ENCODE data around the gene GRK5.

GRK5 gene

GRCh38 chr10:119183664-119184412 lies 23.5 kb upstream of the GRK5 start:
- DNase-seq (ENCODE audit: extremely low read depth, low read depth), result no peak
- no peak for TF ChIP-seq CTCF (IDR thresholded peaks at IDR 0.05; ENCODE audit: low read depth, low read length, missing control alignments)
- H3K4me3 ChIP-seq (replicated peaks; ENCODE audit: low read depth, low read length), result no peak overlapping the region

- no peak for DNase-seq (ENCODE audit: extremely low read depth, low read depth)
- H3K4me3 ChIP-seq (replicated peaks; ENCODE audit: low read depth, low read length), result no peak overlapping the region
- no peak for TF ChIP-seq CTCF (IDR thresholded peaks at IDR 0.05; ENCODE audit: low read depth, low read length, missing control alignments)
Observed at GRCh38 chr10:119189811-119190282, 17.5 kb upstream of the GRK5 start.

GRCh38 chr10:119190353-119190752 lies 17.0 kb upstream of the GRK5 start:
- DNase-seq (ENCODE audit: extremely low read depth, low read depth), result peak; percentile 82
- no peak overlapping the region for H3K4me3 ChIP-seq (replicated peaks; ENCODE audit: low read depth, low read length)
- TF ChIP-seq CTCF (IDR thresholded peaks at IDR 0.05; ENCODE audit: low read depth, low read length, missing control alignments), result no peak

GRCh38 chr10:119190954-119191785 lies 16.2 kb upstream of the GRK5 start:
- H3K4me3 ChIP-seq (replicated peaks; ENCODE audit: low read depth, low read length), result no peak overlapping the region
- DNase-seq (ENCODE audit: extremely low read depth, low read depth), result no peak
- no peak for TF ChIP-seq CTCF (IDR thresholded peaks at IDR 0.05; ENCODE audit: low read depth, low read length, missing control alignments)

- H3K4me3 ChIP-seq (replicated peaks; ENCODE audit: low read depth, low read length), result no peak overlapping the region
- DNase-seq (ENCODE audit: extremely low read depth, low read depth), result no peak
- no peak for TF ChIP-seq CTCF (IDR thresholded peaks at IDR 0.05; ENCODE audit: low read depth, low read length, missing control alignments)
Observed at GRCh38 chr10:119191881-119192280, 15.5 kb upstream of the GRK5 start.

GRCh38 chr10:119197921-119198320 lies 9.4 kb upstream of the GRK5 start:
- TF ChIP-seq CTCF (IDR thresholded peaks at IDR 0.05; ENCODE audit: low read depth, low read length, missing control alignments), result no peak
- no peak overlapping the region for H3K4me3 ChIP-seq (replicated peaks; ENCODE audit: low read depth, low read length)
- DNase-seq (ENCODE audit: extremely low read depth, low read depth), result peak; percentile 81
